ENCODE measurements around the gene ZNF439. TPM values are rescaled to one million over a fixed set of nuclear protein-coding genes. Genes with fewer than 3 reads are reported as not detected.
"Not testable (repeated sequence)": the region's sequence is repeated elsewhere in the genome, so short reads cannot be mapped to it uniquely, and the experiment has no call there.

The ZNF439 gene
- total RNA-seq, 1 donor from 2014 or later: 4.8 TPM

DNA sequence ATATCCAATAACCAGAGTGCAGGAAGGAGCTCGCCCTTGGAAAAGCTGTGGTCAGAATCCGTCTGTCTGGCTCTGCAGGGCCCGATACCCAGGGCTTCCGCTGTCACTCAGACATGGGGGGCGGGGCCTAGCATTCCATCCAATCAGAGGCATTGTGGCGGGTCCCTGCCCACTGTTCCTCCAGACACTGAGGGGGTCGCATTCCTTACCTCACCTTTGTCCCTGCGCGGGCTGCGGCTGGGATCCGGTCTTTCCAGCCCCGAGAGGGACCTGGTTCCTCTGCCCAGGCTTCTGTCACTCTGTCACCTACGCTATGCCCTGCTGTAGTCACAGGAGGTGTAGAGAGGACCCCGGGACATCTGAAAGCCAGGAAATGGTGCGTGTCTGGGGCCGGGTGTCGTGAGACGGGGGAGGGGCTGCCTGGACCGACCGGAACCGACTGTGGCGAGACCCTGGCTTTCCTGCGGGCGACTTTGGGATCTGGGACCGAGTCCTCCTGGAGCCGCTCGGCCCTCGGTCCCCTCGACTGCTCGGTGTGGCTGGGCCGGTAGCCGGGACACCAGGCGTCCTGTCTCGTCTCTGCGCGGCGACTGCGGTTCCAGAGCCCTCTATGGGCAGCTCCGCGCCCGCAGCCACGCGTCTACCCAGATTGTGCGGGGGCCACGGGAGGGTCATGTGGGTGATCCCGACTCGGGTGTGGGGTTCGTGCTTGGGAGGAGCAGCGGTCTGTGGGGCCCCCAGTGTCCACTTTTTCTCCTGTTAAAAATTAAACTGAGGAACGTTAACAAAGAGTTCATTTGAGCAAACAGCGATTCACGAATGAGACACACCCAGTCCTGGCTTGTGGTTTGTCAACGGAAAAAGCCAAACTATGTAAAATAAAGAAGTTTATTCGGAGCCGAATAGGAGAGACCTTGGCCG lies 39.3 kb downstream of the ZNF439 start, which contains the start of gene ZNF69:
ZNF69 (plus strand) TSS at position 172 of the 921 bp plus-strand sequence; CDS start at position 314, 142 bp downstream.
- TF ChIP-seq, protein P1, sequence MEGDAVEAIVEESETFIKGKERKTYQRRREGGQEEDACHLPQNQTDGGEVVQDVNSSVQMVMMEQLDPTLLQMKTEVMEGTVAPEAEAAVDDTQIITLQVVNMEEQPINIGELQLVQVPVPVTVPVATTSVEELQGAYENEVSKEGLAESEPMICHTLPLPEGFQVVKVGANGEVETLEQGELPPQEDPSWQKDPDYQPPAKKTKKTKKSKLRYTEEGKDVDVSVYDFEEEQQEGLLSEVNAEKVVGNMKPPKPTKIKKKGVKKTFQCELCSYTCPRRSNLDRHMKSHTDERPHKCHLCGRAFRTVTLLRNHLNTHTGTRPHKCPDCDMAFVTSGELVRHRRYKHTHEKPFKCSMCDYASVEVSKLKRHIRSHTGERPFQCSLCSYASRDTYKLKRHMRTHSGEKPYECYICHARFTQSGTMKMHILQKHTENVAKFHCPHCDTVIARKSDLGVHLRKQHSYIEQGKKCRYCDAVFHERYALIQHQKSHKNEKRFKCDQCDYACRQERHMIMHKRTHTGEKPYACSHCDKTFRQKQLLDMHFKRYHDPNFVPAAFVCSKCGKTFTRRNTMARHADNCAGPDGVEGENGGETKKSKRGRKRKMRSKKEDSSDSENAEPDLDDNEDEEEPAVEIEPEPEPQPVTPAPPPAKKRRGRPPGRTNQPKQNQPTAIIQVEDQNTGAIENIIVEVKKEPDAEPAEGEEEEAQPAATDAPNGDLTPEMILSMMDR (IDR thresholded peaks at IDR 0.05; ENCODE audit: borderline replicate concordance): peak; percentile 49
- H3K27ac ChIP-seq (replicated peaks): peak within 1 kb of the TSS; percentile 90
- peaks cover 19% of the 10 kb centered on the region for H3K4me1 ChIP-seq
- H3K27me3 ChIP-seq (ENCODE audit: low read depth): no peaks in the 10 kb centered on the region
- intact Hi-C loops (cut with micrococcal nuclease): loop anchor here (10.0 kb wide), 1 partner anchor 107 kb away; no protein-coding TSS in a partner anchor
- H3K4me3 ChIP-seq: peak within 1 kb of the TSS; percentile 87
- no peaks in the 10 kb centered on the region for H3K36me3 ChIP-seq
- DNase-seq: peak; percentile 93
- no peaks in the 10 kb centered on the region for H3K9me3 ChIP-seq (replicated peaks)

DNA sequence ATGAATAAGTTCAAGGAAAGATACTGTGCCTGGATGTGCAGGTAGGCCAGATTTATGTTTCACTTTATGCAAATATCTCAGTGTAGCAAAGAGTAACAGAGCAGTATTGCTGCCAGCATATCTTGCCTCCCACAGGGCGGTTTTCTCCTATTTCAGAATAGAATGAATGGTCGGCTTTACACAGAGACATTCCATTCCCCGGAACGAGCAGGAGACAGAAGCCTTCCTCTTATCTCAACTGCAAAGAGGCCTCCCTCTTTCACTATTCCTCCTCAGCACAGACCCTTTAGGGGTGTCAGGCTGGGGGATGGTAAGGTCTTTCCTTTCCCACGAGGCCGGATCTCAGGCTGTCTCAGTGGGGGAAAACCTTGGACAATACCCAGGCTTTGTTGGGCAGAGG lies 41.4 kb downstream of the ZNF439 start:
- H3K36me3 ChIP-seq; H3K9me3 ChIP-seq (replicated peaks); DNase-seq; H3K4me3 ChIP-seq; H3K27me3 ChIP-seq (ENCODE audit: low read depth); H3K27ac ChIP-seq (replicated peaks): not testable (repeated sequence)
- intact Hi-C loops (cut with micrococcal nuclease): loop anchor here (10.0 kb wide), 1 partner anchor 105 kb away; no protein-coding TSS in a partner anchor
- peaks cover 19% of the 10 kb centered on the region for H3K4me1 ChIP-seq

DNA sequence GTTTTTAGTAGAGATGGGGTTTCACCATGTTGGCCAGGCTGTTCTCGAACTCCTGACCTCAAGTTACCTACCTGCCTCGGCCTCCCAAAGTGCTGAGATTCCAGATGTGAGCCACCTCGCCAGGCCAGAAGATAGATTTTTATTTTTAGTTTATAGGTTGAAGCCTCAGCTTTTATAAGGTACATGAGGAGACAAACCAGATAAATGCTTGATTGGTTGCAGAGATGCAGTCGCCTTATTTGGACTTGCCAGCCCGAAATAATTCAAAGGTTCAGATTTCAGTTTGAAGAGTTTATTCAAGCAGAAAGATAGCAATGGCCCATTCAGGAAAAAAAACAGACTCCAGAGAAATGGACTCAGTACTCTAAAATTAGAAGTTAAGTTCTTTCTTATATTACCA lies 42.1 kb downstream of the ZNF439 start:
- H3K27me3 ChIP-seq (ENCODE audit: low read depth): no peaks in the 10 kb centered on the region
- H3K4me3 ChIP-seq: no peak overlapping the region
- DNase-seq: no peak
- no peaks in the 10 kb centered on the region for H3K36me3 ChIP-seq
- no peaks in the 10 kb centered on the region for H3K9me3 ChIP-seq (replicated peaks)
- H3K4me1 ChIP-seq: peaks cover 19% of the 10 kb centered on the region
- TF ChIP-seq, protein P1 (IDR thresholded peaks at IDR 0.05; ENCODE audit: borderline replicate concordance): no peak
- intact Hi-C loops (cut with micrococcal nuclease): no loop called here
- H3K27ac ChIP-seq (replicated peaks): no peak overlapping the region

DNA sequence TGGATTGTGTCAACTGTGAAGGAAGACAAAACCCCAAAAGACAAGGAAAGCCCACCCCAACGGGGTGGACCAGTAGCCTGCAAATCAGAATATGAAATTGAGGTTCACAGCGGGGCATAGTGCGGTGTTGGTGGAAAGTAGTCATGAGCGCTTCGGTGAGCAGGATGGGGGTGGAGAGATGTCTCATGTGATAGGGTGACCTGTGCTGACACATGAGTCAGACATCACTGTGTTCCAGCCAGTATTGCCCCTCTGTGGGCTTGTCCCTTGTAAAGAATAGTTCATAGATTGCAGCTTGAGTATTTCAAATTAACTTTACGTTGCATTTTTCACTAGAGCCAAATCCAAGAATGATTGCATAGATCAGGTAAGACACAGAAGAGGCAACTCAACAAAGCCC lies 46.3 kb downstream of the ZNF439 start:
- H3K27ac ChIP-seq (replicated peaks): no peak overlapping the region
- no peaks in the 10 kb centered on the region for H3K27me3 ChIP-seq (ENCODE audit: low read depth)
- no peak overlapping the region for H3K4me3 ChIP-seq
- H3K9me3 ChIP-seq (replicated peaks): peaks cover 23% of the 10 kb centered on the region
- intact Hi-C loops (cut with micrococcal nuclease): no loop called here
- DNase-seq: no peak
- TF ChIP-seq, protein P1 (IDR thresholded peaks at IDR 0.05; ENCODE audit: borderline replicate concordance): no peak
- H3K36me3 ChIP-seq: peaks cover 18% of the 10 kb centered on the region
- no peaks in the 10 kb centered on the region for H3K4me1 ChIP-seq

DNA sequence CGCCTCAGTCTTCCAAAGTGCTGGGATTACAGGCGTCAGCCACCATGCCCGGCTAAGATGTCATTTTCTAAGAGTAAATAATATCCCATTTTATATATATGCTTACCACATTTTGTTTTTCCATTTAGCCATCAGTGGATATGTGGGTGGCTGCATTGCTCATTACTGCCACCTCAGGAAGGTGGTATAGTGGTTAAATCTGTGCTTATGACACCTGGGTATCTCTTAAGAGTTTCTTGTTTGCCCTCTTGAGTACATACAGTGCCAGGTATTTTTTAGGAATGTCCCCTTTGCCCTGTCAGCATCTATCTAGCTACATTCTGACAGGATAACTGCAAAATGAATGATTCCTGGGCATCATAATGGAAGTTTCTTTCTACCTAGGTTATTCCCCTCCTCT lies 53.7 kb downstream of the ZNF439 start:
- TF ChIP-seq, protein P1 (IDR thresholded peaks at IDR 0.05; ENCODE audit: borderline replicate concordance): no peak
- Histone ChIP-seq H3K27me3 (ENCODE audit: low read depth) (no peaks in the 10 kb centered on the region), H3K4me3 (no peak overlapping the region), H3K9me3 (replicated peaks) (peaks cover 95% of the 10 kb centered on the region), H3K4me1 (no peaks in the 10 kb centered on the region), H3K36me3 (peaks cover 85% of the 10 kb centered on the region), H3K27ac (replicated peaks) (no peak overlapping the region)
- no peak for DNase-seq
- intact Hi-C loops (cut with micrococcal nuclease): no loop called here

DNA sequence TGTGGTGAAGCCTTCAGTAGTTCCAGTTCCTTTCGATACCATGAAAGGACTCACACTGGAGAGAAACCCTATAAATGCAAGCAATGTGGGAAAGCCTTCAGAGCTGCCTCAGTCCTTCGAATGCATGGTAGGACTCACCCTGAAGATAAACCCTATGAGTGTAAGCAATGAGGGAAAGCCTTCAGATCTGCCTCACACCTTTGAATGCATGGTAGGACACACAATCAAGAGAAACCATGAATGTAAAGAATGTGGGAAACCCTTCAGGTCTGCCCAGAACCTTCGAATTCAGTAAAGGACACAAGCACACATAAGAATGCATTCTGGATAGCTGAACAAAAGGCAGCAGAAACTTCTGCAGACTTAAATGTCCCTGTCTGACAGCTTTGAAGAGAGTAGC lies 57.4 kb downstream of the ZNF439 start:
- TF ChIP-seq, protein P1 (IDR thresholded peaks at IDR 0.05; ENCODE audit: borderline replicate concordance): no peak
- H3K4me3 ChIP-seq: no peak overlapping the region
- DNase-seq: no peak
- intact Hi-C loops (cut with micrococcal nuclease): no loop called here
- H3K4me1 ChIP-seq: no peaks in the 10 kb centered on the region
- H3K36me3 ChIP-seq: peaks cover 60% of the 10 kb centered on the region
- peaks cover 96% of the 10 kb centered on the region for H3K9me3 ChIP-seq (replicated peaks)
- H3K27me3 ChIP-seq (ENCODE audit: low read depth): no peaks in the 10 kb centered on the region
- H3K27ac ChIP-seq (replicated peaks): no peak overlapping the region

DNA sequence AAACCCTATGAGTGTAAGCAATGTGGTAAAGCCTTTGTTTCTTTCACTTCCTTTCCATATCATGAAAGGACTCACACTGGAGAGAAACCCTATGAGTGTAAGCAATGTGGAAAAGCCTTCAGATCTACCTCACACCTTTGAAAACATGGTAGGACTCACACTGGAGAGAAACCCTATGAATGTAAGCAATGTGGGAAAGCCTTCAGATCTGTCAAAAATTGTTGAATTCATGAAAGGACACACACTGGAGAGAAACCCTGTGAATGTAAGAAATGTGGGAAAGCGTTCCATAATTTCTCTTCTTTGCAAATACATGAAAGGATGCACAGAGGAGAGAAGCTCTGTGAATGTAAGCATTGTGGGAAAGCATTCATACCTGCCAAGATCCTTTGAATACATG lies 63.4 kb downstream of the ZNF439 start:
- DNase-seq; H3K4me3 ChIP-seq; H3K27ac ChIP-seq (replicated peaks); H3K4me1 ChIP-seq; intact Hi-C loops (cut with micrococcal nuclease); H3K27me3 ChIP-seq (ENCODE audit: low read depth): not testable (repeated sequence)
- Histone ChIP-seq H3K36me3 (peaks cover 26% of the 10 kb centered on the region), H3K9me3 (replicated peaks) (peaks cover 84% of the 10 kb centered on the region)

DNA sequence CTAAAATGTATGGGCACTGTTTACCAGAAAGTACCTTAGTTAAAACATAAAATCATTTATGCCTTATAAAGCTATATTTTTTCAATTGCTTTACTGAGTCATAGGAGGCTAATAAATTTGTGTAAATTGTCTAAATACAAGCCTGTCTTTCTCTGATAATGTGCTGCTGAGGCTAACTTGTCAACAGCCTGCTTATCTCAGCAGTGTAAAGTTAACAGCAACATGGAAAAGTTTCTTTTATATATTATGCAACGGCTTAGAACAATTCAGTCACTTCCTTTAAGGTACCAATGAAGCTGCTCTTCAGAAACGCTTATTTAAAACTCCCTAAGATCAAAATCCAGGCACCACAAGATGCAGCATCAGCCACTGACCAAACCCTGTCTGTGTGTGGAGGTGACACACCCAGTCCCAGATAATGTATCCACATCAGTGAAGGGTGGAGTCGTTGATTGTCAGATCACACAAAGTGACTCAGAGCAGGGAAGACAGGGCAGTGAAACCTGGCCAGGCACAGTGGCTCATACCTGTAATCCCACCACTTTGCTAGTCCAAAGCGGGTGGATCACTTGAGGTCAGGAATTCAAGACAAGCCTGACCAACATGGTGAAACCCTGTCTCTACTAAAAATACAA lies 66.0 kb downstream of the ZNF439 start:
- H3K4me3 ChIP-seq; intact Hi-C loops (cut with micrococcal nuclease); DNase-seq; H3K4me1 ChIP-seq; H3K27me3 ChIP-seq (ENCODE audit: low read depth); H3K27ac ChIP-seq (replicated peaks): not testable (repeated sequence)
- Histone ChIP-seq H3K9me3 (replicated peaks) (peaks cover 58% of the 10 kb centered on the region), H3K36me3 (peaks cover 25% of the 10 kb centered on the region)

Measured in left ventricle myocardium inferior (tissue), 1 donor.